ENCODE results near the gene PMM2. TPM values are rescaled to one million over a fixed set of nuclear protein-coding genes. Genes with fewer than 3 reads are reported as not detected.

Gene PMM2
- total and polyA plus RNA-seq, 9 of the 15 experiments (the other 6 are each of a cell fraction or from before 2014, with no cell fraction given), result 5.6 to 42.7 (median 25.9) TPM

DNA sequence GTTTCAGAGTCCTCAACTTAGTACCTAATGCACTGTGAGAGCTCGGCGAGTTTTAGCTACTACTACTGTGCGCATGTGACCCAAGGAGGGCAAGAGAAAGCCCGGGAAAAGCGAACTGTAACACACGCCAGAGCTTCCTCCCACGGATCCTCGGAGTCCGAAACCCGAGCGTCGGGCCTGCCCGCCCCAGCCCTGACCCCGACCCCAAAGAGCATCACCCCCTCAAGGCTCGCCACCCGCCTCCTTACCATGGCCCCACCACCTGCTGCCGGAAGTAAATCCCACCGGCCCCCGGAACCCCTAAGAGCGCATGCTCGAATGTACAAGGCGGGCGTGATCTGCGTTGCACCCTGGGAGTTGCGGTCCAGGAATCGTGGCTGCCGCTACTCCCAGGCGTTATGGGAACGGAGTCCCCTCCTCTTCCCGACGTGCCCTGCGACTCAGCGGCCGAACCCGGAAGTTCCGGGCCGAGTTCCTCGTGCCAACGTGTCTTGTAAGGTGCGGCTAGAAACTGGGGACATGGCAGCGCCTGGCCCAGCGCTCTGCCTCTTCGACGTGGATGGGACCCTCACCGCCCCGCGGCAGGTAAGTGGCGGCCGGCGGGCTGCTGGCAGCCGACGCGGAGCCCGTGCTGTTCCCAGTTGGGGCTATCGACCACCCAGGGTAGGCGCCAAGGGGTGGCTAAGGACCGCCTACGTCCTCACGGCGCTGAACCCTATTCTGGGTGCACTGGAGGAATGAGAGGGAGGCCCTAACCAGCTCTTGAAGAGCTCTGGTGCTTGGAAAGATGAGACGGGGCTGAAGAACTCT is at the start of gene PMM2, which contains the start of gene TMEM186 (continued):
- TF ChIP-seq, protein P1, sequence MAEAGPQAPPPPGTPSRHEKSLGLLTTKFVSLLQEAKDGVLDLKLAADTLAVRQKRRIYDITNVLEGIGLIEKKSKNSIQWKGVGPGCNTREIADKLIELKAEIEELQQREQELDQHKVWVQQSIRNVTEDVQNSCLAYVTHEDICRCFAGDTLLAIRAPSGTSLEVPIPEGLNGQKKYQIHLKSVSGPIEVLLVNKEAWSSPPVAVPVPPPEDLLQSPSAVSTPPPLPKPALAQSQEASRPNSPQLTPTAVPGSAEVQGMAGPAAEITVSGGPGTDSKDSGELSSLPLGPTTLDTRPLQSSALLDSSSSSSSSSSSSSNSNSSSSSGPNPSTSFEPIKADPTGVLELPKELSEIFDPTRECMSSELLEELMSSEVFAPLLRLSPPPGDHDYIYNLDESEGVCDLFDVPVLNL (CRISPR knock-in tag; IDR thresholded peaks at IDR 0.05; ENCODE audit: low read depth), result peak; percentile 72; the same call in 1 of the 2 replicates
- TF ChIP-seq, protein P2, sequence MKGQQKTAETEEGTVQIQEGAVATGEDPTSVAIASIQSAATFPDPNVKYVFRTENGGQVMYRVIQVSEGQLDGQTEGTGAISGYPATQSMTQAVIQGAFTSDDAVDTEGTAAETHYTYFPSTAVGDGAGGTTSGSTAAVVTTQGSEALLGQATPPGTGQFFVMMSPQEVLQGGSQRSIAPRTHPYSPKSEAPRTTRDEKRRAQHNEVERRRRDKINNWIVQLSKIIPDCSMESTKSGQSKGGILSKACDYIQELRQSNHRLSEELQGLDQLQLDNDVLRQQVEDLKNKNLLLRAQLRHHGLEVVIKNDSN (CRISPR knock-in tag; IDR thresholded peaks at IDR 0.05), result peak; percentile 72
- TF ChIP-seq POLR3A (IDR thresholded peaks at IDR 0.05; ENCODE audit: borderline replicate concordance, extremely low read depth, insufficient read depth, insufficient read length) (no peak), CREBBP (IDR thresholded peaks at IDR 0.05; ENCODE audit: low read depth, low read length) (no peak), IRF2 (CRISPR knock-in tag; IDR thresholded peaks at IDR 0.05) (no peak), ZNF253 (CRISPR knock-in tag; conservative IDR thresholded peaks at IDR 0.05) (no peak), ZNF583 (CRISPR knock-in tag; IDR thresholded peaks at IDR 0.05) (no peak; the same call in 1 of the 2 replicates), NBN (IDR thresholded peaks at IDR 0.05; ENCODE audit: low read depth) (no peak; the same call in 1 of the 2 replicates), ZNF589 (CRISPR knock-in tag; IDR thresholded peaks at IDR 0.05; ENCODE audit: low read depth) (no peak), ZNF584 (CRISPR knock-in tag; IDR thresholded peaks at IDR 0.05; ENCODE audit: low read depth) (no peak), U2AF2 (optimal IDR thresholded peaks at IDR 0.05; ENCODE audit: low read depth, low read length) (no peak), SRSF9 (IDR thresholded peaks at IDR 0.05; ENCODE audit: borderline replicate concordance, low read depth, low read length) (no peak), ZNF507 (tag; conservative IDR thresholded peaks at IDR 0.05) (no peak), TSC22D4 (tag; IDR thresholded peaks at IDR 0.05) (no peak), RBFOX2 (IDR thresholded peaks at IDR 0.05; ENCODE audit: low read depth, low read length) (peak; percentile 100), DMBX1 (CRISPR knock-in tag; IDR thresholded peaks at IDR 0.05; ENCODE audit: borderline replicate concordance) (no peak)
- TF ChIP-seq, protein P3, sequence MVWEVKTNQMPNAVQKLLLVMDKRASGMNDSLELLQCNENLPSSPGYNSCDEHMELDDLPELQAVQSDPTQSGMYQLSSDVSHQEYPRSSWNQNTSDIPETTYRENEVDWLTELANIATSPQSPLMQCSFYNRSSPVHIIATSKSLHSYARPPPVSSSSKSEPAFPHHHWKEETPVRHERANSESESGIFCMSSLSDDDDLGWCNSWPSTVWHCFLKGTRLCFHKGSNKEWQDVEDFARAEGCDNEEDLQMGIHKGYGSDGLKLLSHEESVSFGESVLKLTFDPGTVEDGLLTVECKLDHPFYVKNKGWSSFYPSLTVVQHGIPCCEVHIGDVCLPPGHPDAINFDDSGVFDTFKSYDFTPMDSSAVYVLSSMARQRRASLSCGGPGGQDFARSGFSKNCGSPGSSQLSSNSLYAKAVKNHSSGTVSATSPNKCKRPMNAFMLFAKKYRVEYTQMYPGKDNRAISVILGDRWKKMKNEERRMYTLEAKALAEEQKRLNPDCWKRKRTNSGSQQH (CRISPR knock-in tag; IDR thresholded peaks at IDR 0.05), result no peak
- TF ChIP-seq, protein P4, sequence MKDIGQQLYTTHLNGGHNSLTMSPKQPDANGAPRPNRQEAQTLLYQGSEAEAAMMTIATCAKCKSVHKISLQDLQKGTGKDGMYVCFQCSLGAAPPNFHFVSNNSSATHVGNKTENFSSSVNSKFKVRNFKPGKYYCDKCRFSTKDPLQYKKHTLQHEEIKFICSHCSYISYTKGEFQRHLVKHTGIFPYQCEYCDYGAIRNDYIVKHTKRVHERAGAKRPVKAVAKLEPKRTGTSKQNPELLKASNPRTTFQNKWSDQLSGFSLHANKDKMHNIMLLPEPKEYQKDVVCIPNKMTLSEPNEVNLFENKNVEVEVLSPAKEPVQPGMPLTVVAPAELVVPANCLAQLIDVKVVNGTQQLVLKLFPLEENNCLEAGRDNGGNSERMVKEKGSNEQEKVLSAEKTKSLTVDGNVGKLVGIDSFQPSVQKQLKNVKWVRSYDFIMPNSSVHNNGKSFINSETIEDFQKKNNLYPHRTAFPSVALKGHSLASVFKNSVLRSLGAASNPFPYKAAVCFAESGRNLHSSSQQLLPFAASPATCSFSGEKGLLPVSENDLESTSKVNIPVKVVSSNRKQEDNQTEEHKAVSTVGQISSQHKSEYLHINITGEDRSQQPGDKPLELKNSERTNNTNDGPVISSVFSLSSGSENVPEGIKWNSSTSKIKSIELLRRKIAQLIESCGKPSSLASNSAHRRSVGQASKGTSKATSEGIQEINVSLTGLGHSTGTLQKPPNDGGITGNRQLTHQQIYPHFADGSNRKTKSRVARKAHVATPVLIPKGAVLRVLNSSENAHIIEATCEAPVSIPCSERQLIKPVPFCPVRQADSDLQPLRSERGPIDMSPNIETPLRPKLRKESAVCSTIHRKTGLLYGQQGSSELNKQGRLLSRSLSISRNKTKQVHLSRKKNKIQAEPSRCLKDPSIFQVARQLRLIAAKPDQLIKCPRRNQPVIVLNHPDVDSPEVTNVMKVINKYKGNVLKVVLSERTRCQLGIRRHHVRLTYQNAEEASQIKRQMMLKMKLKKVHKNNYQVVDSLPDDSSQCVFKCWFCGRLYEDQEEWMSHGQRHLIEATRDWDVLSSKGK (CRISPR knock-in tag; IDR thresholded peaks at IDR 0.05), result no peak
- TF ChIP-seq, protein P5, sequence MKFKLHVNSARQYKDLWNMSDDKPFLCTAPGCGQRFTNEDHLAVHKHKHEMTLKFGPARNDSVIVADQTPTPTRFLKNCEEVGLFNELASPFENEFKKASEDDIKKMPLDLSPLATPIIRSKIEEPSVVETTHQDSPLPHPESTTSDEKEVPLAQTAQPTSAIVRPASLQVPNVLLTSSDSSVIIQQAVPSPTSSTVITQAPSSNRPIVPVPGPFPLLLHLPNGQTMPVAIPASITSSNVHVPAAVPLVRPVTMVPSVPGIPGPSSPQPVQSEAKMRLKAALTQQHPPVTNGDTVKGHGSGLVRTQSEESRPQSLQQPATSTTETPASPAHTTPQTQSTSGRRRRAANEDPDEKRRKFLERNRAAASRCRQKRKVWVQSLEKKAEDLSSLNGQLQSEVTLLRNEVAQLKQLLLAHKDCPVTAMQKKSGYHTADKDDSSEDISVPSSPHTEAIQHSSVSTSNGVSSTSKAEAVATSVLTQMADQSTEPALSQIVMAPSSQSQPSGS (CRISPR knock-in tag; IDR thresholded peaks at IDR 0.05), result peak; percentile 76; the same call in 1 of the 2 replicates

Measured in K562 (cell line).